Measurements from ENCODE around the gene PITPNB. TPM values are rescaled to one million over a fixed set of nuclear protein-coding genes. Genes with fewer than 3 reads are reported as not detected.

PITPNB gene
- total and polyA plus RNA-seq, 2 experiments from 2014 or later, result 50.9 to 56.0 TPM

- Mint-ChIP-seq H3K4me1 (peaks cover 48% of the 10 kb centered on the region), H3K27me3 (ENCODE audit: insufficient read depth, low read depth, poor library complexity) (peaks cover 15% of the 10 kb centered on the region), H3K9me3 (no peaks in the 10 kb centered on the region), H3K4me3 (no peak overlapping the region), H3K27ac (no peak overlapping the region), H3K36me3 (ENCODE audit: low read depth) (peaks cover 15% of the 10 kb centered on the region)
- Histone ChIP-seq H2AFZ (no peak overlapping the region), H3K4me2 (no peak overlapping the region), H3K27ac (ENCODE audit: low read depth) (peak overlapping the region; percentile 39), H3K79me2 (replicated peaks; ENCODE audit: insufficient read depth) (no peaks in the 10 kb centered on the region), H3K4me1 (ENCODE audit: insufficient read depth) (peaks cover 25% of the 10 kb centered on the region), H3K36me3 (ENCODE audit: insufficient read depth) (no peaks in the 10 kb centered on the region), H3F3A (replicated peaks; ENCODE audit: low read depth) (peaks cover 13% of the 10 kb centered on the region), H3K27me3 (ENCODE audit: insufficient read depth) (no peaks in the 10 kb centered on the region), H4K20me1 (replicated peaks; ENCODE audit: insufficient read depth) (no peaks in the 10 kb centered on the region), H3K9me2 (ENCODE audit: insufficient read depth) (no peaks in the 10 kb centered on the region), H3K4me3 (no peak overlapping the region)
- no peak for DNase-seq (ENCODE audit: low spot score)
- no peak for TF ChIP-seq ZNF462 (CRISPR knock-in tag; IDR thresholded peaks at IDR 0.05)
- no peak for TF ChIP-seq POLR2AphosphoS5 (IDR thresholded peaks at IDR 0.05; ENCODE audit: low read depth)
- TF ChIP-seq NANOG (IDR thresholded peaks at IDR 0.05; ENCODE audit: borderline replicate concordance), result no peak
- TF ChIP-seq ETS1 (IDR thresholded peaks at IDR 0.05), result no peak
- TF ChIP-seq CTCF (conservative IDR thresholded peaks at IDR 0.05; ENCODE audit: low read depth in 2 of 2), result no peak
- no peak for TF ChIP-seq STAT1 (IDR thresholded peaks at IDR 0.05; ENCODE audit: unreplicated experiment)
- no peak for TF ChIP-seq ZNF114 (CRISPR knock-in tag; IDR thresholded peaks at IDR 0.05)
- TF ChIP-seq ZNF331 (CRISPR knock-in tag; IDR thresholded peaks at IDR 0.05; ENCODE audit: low read depth), result no peak
- no peak for TF ChIP-seq JUNB (IDR thresholded peaks at IDR 0.05; ENCODE audit: unreplicated experiment)
- no peak for TF ChIP-seq EZH2phosphoT487 (IDR thresholded peaks at IDR 0.05; ENCODE audit: unreplicated experiment)
- TF ChIP-seq CREB1 (CRISPR knock-in tag; IDR thresholded peaks at IDR 0.05; ENCODE audit: low read depth), result no peak
- TF ChIP-seq EZH2 (IDR thresholded peaks at IDR 0.05; ENCODE audit: low read depth, unreplicated experiment), result no peak
- TF ChIP-seq REST (IDR thresholded peaks at IDR 0.05; ENCODE audit: unreplicated experiment), result no peak
- no peak for ATAC-seq
Measured at GRCh38 chr22:27846248-27846757, 72.8 kb downstream of the PITPNB start.
